ENCODE results near the gene CMPK1. TPM values are rescaled to one million over a fixed set of nuclear protein-coding genes. Genes with fewer than 3 reads are reported as not detected.

Gene CMPK1
- total RNA-seq, result 154 and 212 TPM in 2 replicates

GRCh38 chr1:47333578-47333921 is at the start of gene CMPK1:
Gene CMPK1 (plus strand): TSS chr1:47333790. CDS start chr1:47333946, 156 bp downstream.

GRCh38 chr1:47313915-47314664 is 19.5 kb upstream of the CMPK1 start, which contains the start of gene STIL:
Gene STIL (minus strand): TSS chr1:47314147. CDS start chr1:47310319, 3,828 bp downstream.

GRCh38 chr1:47415728-47416318 is 82.2 kb downstream of the CMPK1 start, which contains the start of gene FOXE3:
Gene FOXE3 (plus strand): TSS chr1:47416285. CDS start chr1:47416316, 31 bp downstream.

Other genes with a start within 250 kb of the CMPK1 start
- gene CYP4A22, start 196.3 kb upstream of the CMPK1 start, total RNA-seq, result not detected in 2 replicates
- not detected in 2 replicates for gene PDZK1IP1, start 143.8 kb upstream of the CMPK1 start, total RNA-seq
- under 0.01 TPM in 1 of 2 replicates, not detected in the other for gene TAL1, start 101.6 kb upstream of the CMPK1 start, total RNA-seq
- gene STIL, start 19.6 kb upstream of the CMPK1 start, total RNA-seq, result 2.1 and 9.1 TPM in 2 replicates
- gene FOXE3, start 82.5 kb downstream of the CMPK1 start, total RNA-seq, result not detected in 2 replicates
- 0.05 TPM in 1 of 2 replicates, not detected in the other for gene FOXD2, start 104.3 kb downstream of the CMPK1 start, total RNA-seq